NCI-H82 (cell line): Measurements from ENCODE around the gene DNAH5.
"Not testable (repeated sequence)": the region's sequence is repeated elsewhere in the genome, so short reads cannot be mapped to it uniquely, and the experiment has no call there.

Experiments used
- DNase-seq: peaks from one replicate; lab custom pipeline; 2025; lab: John Stamatoyannopoulos, UW

The DNAH5 gene

GRCh38 chr5:13830536-13830935 lies 114.0 kb downstream of the DNAH5 start:
- no peak for DNase-seq

- DNase-seq: no peak
Observed at GRCh38 chr5:13821366-13821765, 123.1 kb downstream of the DNAH5 start.

GRCh38 chr5:13816126-13816525 lies 128.4 kb downstream of the DNAH5 start:
- no peak for DNase-seq

GRCh38 chr5:13814301-13814700 lies 130.2 kb downstream of the DNAH5 start:
- DNase-seq: no peak

- no peak for DNase-seq
Observed at GRCh38 chr5:13809921-13810320, 134.6 kb downstream of the DNAH5 start.

- no peak for DNase-seq
Observed at GRCh38 chr5:13804336-13804735, 140.2 kb downstream of the DNAH5 start.

GRCh38 chr5:13798569-13798968 lies 145.9 kb downstream of the DNAH5 start:
- DNase-seq: not testable (repeated sequence)

GRCh38 chr5:13785781-13786415 lies 158.6 kb downstream of the DNAH5 start:
- DNase-seq: no peak

GRCh38 chr5:13783726-13784125 lies 160.8 kb downstream of the DNAH5 start:
- DNase-seq: no peak

- no peak for DNase-seq
Observed at GRCh38 chr5:13780081-13780480, 164.4 kb downstream of the DNAH5 start.

- no peak for DNase-seq
Observed at GRCh38 chr5:13773649-13774048, 170.8 kb downstream of the DNAH5 start.

- no peak for DNase-seq
Observed at GRCh38 chr5:13771011-13771571, 173.4 kb downstream of the DNAH5 start.

GRCh38 chr5:13766236-13766635 lies 178.3 kb downstream of the DNAH5 start:
- DNase-seq: no peak

GRCh38 chr5:13763719-13764118 lies 180.8 kb downstream of the DNAH5 start:
- DNase-seq: peak; percentile 0

- no peak for DNase-seq
Observed at GRCh38 chr5:13749766-13750165, 194.7 kb downstream of the DNAH5 start.

- DNase-seq: no peak
Observed at GRCh38 chr5:13746026-13746425, 198.5 kb downstream of the DNAH5 start.

- no peak for DNase-seq
Observed at GRCh38 chr5:13745508-13745907, 199.0 kb downstream of the DNAH5 start.

- DNase-seq: no peak
Observed at GRCh38 chr5:13740471-13740870, 204.0 kb downstream of the DNAH5 start.

- no peak for DNase-seq
Observed at GRCh38 chr5:13739479-13739878, 205.0 kb downstream of the DNAH5 start.

GRCh38 chr5:13735691-13736090 lies 208.8 kb downstream of the DNAH5 start:
- DNase-seq: no peak

GRCh38 chr5:13731121-13731628 lies 213.3 kb downstream of the DNAH5 start:
- no peak for DNase-seq

- DNase-seq: no peak
Observed at GRCh38 chr5:13708906-13709305, 235.6 kb downstream of the DNAH5 start.

- no peak for DNase-seq
Observed at GRCh38 chr5:13708432-13708831, 236.1 kb downstream of the DNAH5 start.

GRCh38 chr5:13704396-13704795 lies 240.1 kb downstream of the DNAH5 start:
- DNase-seq: no peak
